ENCODE data around the gene PPP2R5E.

DNA sequence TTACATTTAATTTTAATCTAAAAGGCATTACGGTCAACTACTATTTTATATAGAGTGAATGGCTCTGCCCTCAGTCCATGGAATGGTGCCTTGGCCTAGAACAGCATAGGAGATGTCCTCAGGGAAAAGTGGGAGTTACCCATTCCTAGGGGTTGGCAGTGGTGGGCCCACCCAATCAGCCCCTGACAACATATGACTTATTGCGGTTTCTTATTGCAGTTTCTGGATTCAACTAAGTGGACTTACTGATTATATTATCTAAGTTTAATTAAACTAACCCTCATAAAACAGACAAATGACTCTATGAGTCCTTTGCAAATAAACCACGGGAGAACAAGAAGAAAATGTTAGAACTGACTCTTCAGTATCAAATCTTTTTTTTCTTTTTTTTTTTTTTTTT lies 2.3 kb upstream of the PPP2R5E start:
- TF ChIP-seq CTCF (IDR thresholded peaks at IDR 0.05) (no peak), POLR2A (IDR thresholded peaks at IDR 0.05) (no peak)

All from right lobe of liver (tissue), 4 donors.